Uterus (tissue), 4 donors: ENCODE data around the gene PUS1. TPM values are rescaled to one million over a fixed set of nuclear protein-coding genes. Genes with fewer than 3 reads are reported as not detected.

Experiments
- DNase-seq, 2 donors: peaks; one replicate each; pipeline ENCODE4 v3.0.0-alpha.2; 2019 to 2020
- H3K27ac ChIP-seq, 2 donors: fragments of 200-600 bp; sonication (generic); 1 replicate in 1 of 2; 2 replicates in 1 of 2; pipeline ENCODE4 v1.5.1; 2016 to 2018
- H3K27me3 ChIP-seq, 2 donors: fragments of 200-600 bp; sonication (generic); one replicate each; pipeline ENCODE4 v1.5.1; 2018 to 2019; ENCODE audit warnings: control low read depth in 1 of 2
- H3K36me3 ChIP-seq, 2 donors: fragments of 200-600 bp; sonication (generic); one replicate each; pipeline ENCODE4 v1.5.1; 2019; ENCODE audit warnings: control low read depth in 1 of 2
- H3K4me1 ChIP-seq, 2 donors: fragments of 200-600 bp; sonication (generic); one replicate each; pipeline ENCODE4 v1.5.1; 2018 to 2019; ENCODE audit warnings: control low read depth in 1 of 2
- H3K4me3 ChIP-seq, 2 donors: fragments of 200-600 bp; sonication (generic); 1 replicate in 1 of 2; 2 replicates in 1 of 2; pipeline ENCODE4 v1.5.1; 2018 to 2019; ENCODE audit warnings: mild to moderate bottlenecking in 1 of 2
- H3K9me3 ChIP-seq, 2 donors: fragments of 200-600 bp; sonication (generic); one replicate each; pipeline ENCODE4 v1.5.1; 2019; ENCODE audit warnings: control low read depth in 1 of 2
- CTCF ChIP-seq, 4 experiments: fragments of 200-600 bp in 2 of 4; fragments of 450-650 bp in 2 of 4; sonication (generic) in 2 of 4; IDR thresholded peaks; one replicate each; pipeline ENCODE4 v1.5.1; 2016 to 2019; ENCODE audit warnings: antibody characterized with exemption in 4 of 4, mild to moderate bottlenecking in 2 of 4, moderate library complexity in 1 of 4
- POLR2A ChIP-seq, 2 donors: fragments of 450-650 bp; IDR thresholded peaks; one replicate each; pipeline ENCODE4 v1.6.1; 2016; ENCODE audit warnings: antibody characterized with exemption in 2 of 2, mild to moderate bottlenecking in 1 of 2, moderate library complexity in 1 of 2
- intact Hi-C: fragments of 100-400 bp; cut with DNase I; formaldehyde crosslinking; loops from one replicate; pipeline ENCODE4 v1.15.1; 2023; ENCODE audit warnings: low total_unique reads
- total RNA-seq, 4 donors: library from RNA; depleted of rRNA in 3 of 4; stranded (reverse); fragments of >200 nt in 3 of 4; gene quantifications; one replicate each; pipeline versions ENCODE4 v1.1.0 to v1.2.4, GENCODE V29; 2014 to 2023
- donor health status: DM: yes; HTN: yes; CAD: no.

PUS1 gene
- total RNA-seq, 4 donors from 2014 or later, result 0.59 to 29.2 (median 12.5) TPM

- no peak for TF ChIP-seq CTCF (IDR thresholded peaks at IDR 0.05)
- TF ChIP-seq POLR2A (IDR thresholded peaks at IDR 0.05), result no peak
- Histone ChIP-seq H3K4me3 (no peak overlapping the region), H3K36me3 (no peaks in the 10 kb centered on the region), H3K27ac (no peak overlapping the region), H3K4me1 (no peaks in the 10 kb centered on the region), H3K27me3 (no peaks in the 10 kb centered on the region), H3K9me3 (no peaks in the 10 kb centered on the region)
- intact Hi-C loops, result no loop called here
- DNase-seq, result no peak
Observed at GRCh38 chr12:131918311-131919050, 10.6 kb upstream of the PUS1 start.

- Histone ChIP-seq H3K9me3 (no peaks in the 10 kb centered on the region), H3K27me3 (no peaks in the 10 kb centered on the region), H3K36me3 (no peaks in the 10 kb centered on the region), H3K4me1 (no peaks in the 10 kb centered on the region), H3K27ac (no peak overlapping the region), H3K4me3 (no peak overlapping the region)
- TF ChIP-seq POLR2A (IDR thresholded peaks at IDR 0.05), result no peak
- DNase-seq, result no peak
- intact Hi-C loops, result no loop called here
Observed at GRCh38 chr12:131919051-131919347, 10.1 kb upstream of the PUS1 start.

GRCh38 chr12:131919366-131920156, 9.5 kb upstream of the PUS1 start:
- Histone ChIP-seq H3K27me3 (no peaks in the 10 kb centered on the region), H3K9me3 (no peaks in the 10 kb centered on the region), H3K27ac (no peak overlapping the region), H3K36me3 (no peaks in the 10 kb centered on the region), H3K4me3 (no peak overlapping the region), H3K4me1 (no peaks in the 10 kb centered on the region)
- DNase-seq, result no peak
- intact Hi-C loops, result no loop called here
- TF ChIP-seq CTCF (IDR thresholded peaks at IDR 0.05), result no peak
- TF ChIP-seq POLR2A (IDR thresholded peaks at IDR 0.05), result no peak

- intact Hi-C loops, result no loop called here
- DNase-seq, result no peak
- H3K36me3 ChIP-seq, result no peaks in the 10 kb centered on the region
Observed at GRCh38 chr12:131920157-131920508, 8.9 kb upstream of the PUS1 start.

More at GRCh38 chr12:131920157-131920508, 8.9 kb upstream of the PUS1 start:
- Histone ChIP-seq H3K27me3 (no peaks in the 10 kb centered on the region), H3K4me1 (no peaks in the 10 kb centered on the region), H3K27ac (no peak overlapping the region), H3K4me3 (no peak overlapping the region), H3K9me3 (no peaks in the 10 kb centered on the region)
- TF ChIP-seq CTCF (IDR thresholded peaks at IDR 0.05) (no peak), POLR2A (IDR thresholded peaks at IDR 0.05) (no peak)
